GM19238 (cell line): ENCODE data around the gene CAT.

ENCODE experiments used
- DNase-seq: peaks from one replicate; pipeline ENCODE4 v3.0.0; 2011; ENCODE audit warnings: low spot score; ENCODE audit not compliant: insufficient read length

CAT gene

DNA sequence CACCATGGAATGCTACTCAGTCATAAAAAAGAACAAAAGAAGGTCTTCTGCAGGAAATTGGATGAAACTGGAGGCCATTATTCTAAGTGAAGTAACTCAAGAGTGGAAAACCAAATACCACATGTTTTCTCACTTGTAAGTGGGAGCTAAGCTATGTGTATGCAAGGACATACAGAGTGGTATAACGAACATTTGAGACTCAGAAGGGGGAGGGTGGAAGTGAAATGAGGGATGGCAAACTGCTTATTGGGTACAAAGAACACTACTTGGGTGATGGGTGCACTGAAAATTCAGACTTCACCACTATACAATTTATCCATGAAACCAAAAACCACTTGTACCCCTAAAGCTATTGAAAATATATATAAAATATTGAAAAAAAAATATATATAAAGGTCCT, 13.4 kb upstream of the CAT start:
- DNase-seq: no peak

DNA sequence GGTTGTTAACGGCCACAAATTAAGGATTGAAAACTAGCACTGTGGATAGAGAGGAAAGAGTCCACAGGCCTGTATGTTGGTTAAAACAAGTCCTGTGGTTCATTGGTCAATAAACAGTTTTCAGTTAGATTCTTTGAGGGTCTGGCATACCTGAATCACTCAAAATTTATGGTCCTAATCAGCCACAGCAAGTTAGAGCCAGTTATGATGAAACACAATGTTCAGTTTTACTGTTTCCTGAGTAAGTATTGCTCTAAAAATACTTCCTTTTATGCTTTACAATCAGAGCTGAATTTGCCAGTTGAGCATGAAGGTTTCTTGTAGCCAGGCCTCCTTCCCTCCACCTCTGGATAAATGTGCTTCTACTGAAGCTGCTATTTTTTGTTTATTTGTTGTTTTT, 12.9 kb upstream of the CAT start:
- no peak for DNase-seq

DNA sequence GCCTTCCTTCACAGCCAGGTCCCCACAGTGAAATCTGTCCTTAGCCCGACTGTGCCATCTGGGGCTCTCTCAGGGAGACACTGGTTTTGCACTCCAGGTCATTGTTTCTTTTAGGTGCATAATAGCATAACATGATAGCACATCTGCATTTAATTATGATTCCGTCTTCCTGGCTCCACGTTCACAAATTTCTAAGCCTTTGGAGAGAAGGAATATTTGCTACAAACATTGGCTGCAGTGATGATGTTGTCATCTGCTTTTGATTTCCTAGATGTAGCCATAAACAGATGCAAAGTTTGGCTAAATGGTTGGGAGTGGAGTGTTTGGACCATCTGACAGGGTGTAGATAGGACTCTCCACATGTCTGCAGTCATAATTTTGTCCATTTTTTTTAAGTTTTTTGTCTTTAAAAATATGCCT, 12.0 kb upstream of the CAT start:
- DNase-seq: no peak

DNA sequence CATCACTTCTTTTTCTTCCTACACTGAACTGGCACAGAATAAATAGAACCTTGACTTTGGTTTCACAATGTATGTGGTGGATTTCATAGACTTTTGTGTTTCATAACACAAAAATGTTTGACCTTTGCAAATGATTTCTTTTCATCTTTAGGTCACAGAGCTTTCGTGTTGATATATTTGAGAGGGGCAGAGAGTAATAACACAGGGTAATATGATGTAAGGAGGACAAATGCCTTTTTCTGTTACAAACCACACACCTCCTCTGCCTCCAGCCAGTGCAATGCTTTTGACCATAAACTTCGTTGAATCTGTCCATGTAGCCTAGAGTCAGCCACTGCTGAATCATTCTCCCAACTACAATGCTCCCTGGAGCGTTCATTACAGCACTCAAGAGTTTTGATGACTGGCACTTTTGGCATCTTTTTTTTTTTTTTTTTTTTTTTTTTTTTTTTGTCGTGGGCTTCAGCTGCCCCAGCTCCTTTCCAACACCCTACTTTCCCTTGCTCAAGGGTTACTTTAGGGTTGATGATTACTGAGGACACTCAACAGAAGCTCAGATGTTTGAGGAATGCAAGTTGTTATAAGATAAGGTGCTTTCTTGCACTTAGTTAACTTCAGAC, 11.4 kb upstream of the CAT start:
- DNase-seq: no peak

DNA sequence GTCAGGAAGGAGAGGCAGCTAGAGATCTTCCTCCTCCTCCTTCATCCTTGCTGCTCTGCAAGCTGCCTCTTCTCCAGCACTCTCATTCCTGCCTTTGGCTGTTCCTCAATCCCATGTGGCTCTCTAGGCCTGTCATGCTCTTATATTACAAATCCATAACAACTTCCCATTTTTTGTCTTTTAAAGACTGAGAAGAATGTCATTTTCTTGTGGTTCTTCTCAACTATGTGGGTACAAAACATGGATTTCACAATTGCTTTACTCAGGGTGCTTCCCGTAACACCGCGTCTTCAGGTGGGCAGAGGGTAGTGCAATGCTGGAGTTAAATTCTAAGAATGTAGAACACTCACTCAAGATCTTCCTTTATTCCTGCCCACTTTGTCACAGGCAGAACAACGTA, 6.8 kb upstream of the CAT start:
- DNase-seq: no peak

DNA sequence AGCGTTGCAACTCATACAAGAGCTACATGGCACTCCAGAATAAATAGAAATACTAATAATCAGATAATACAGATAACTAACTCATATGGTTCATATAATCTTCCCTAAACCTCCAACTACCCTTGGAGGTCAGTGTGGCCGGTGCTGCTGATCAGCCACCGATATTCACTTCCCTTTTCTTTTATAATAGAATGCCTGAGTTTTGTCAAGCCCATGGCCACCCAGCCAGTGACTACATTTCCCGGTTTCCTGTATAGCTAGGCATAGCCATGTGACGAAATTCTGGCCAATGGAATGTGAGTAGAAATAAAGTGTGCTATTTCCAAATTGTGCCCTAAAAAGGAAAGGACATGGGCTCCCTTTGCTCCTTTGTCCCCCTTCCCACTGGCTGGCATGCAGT, 5.9 kb upstream of the CAT start:
- no peak for DNase-seq

DNA sequence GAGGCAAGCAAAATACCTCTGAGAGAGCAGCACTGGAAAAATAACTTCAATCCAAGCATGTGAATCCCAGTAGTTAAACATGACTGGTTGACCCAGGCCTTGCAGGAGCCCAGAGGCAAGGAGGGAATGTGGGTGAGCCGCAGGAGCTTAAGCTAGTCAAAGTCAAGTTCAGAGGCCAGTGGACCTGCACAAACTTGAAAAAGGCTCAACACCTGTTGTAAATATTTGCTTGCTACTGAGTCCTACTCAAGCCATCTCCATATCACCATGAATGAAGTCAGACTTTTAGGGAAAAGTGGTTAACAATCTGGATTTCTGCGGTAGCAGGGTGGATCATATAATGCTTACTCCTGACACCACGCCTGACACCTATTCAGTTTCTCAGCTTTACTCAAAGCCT, 4.8 kb upstream of the CAT start:
- DNase-seq: no peak

DNA sequence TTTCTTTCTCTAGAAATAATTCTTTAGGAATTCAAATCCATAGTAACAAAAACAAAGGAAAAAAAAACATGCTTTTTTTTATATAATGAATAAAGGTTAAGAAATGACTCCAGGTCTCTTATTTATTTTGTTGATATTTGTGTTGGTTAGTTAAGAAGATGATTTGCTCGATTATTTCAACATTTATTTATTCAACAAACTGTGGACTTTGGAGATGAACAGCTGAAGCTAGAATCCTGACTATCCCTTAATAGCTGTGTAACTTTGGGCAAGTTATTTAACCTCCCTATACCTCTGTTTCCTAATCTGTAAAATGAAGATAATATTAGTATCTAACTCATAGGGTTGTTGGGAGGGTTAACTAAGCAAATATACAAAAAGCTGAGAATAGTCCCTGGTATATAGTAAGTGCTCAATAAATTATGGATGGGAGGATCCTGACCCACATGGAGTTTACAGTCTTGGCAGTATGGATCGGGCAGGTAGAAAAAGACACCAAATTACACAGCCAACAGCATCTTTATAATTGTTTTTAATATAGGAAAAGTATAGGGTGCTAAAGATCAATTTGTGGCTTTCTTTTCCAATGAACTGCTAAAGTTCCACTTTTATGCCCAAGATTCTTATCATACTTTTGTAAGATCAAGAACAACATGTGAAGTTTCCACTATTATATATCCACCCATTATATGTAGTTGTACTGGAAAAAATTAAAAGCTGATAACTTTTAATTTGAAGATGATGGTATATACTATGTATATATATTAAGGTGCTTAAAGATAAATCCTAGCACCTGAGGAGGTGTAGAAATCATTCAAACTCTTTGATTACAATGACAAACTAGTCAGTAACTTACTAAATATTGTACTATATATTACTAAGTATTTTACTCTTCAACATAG, 1.3 kb upstream of the CAT start:
- no peak for DNase-seq

DNA sequence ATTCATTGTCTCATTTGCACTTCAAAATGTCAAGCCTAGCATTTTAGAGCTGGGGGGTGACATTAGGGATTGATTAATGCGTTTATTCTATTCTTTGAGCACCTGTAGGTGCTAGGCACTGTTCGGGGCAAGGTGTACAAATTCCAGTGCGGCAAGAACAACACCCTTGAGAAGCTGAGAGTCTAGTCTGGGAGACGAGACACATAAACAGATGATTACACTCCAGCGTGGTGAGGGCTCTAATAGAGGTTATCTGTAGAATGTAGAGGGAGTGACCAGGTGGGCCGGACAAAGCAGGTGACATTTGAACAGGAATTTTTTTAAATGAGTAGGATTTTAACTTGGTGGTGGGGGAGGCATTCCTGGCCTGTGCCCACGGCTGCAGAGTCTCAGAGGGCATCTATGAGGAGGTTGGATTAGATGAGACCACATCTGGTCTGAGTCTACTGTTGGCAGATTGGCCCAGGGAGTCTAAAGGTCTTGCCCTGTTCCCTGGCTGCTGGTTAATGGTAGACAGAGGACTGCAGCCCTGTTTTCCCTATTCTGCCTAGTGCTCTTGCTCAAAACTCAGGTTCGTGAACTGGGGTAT, 970 bp downstream of the CAT start:
- no peak for DNase-seq

DNA sequence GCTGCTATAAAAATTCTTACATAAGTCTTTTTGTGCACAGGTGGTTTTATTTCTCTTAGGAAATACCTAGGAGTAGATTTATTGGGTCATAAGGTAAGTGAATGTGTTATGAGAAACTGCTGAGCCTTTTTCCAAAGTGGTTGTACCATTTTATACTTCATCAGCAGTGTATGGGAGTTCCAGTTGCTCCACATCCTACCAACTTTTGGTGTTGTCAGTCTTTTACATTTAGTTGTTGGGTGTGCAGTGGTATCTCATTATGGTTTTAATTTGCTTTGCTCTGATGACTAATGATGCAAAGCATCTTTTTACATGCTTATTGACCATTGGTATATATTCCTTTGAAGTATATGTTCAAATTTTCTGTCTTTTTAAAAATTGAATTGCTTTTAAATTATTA, 3.1 kb downstream of the CAT start:
- DNase-seq: no peak

DNA sequence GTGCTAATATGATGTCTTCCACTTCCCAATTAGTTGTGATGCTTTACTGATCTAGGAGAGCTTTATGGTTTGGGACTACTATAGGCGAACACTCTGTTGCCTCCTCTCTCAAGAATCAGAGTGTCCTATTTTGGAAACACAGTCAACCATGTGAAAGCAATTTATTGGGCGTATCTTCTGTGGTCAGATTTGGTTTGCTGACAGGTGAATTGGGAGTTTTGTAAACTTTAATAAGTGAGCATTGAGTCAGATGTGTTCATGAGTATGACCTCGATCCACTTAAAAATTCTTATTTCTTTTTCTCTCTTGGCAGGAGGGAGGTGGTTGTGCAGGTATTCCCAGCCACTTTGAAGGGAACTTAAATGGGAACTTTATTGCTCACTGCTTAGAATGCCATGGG, 4.4 kb downstream of the CAT start:
- DNase-seq: no peak

DNA sequence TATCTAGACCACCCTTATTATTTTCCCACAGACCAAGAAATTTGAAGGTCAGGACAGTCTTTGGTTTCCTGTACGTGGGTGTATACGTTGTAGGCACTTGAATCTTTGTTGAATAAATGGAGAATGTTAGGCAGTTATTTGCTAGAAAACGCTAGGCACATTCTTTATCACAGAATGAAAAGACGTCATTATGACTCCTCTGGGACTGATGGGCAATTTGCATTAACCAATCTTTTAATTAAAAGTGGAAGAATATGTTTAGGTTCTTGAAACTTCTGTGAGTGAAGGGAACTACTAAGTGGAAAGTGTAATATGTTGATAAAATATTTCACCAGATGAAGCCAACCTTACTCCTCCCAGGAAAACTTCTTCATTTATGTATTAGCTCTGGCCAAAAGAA, 5.7 kb downstream of the CAT start:
- no peak for DNase-seq

DNA sequence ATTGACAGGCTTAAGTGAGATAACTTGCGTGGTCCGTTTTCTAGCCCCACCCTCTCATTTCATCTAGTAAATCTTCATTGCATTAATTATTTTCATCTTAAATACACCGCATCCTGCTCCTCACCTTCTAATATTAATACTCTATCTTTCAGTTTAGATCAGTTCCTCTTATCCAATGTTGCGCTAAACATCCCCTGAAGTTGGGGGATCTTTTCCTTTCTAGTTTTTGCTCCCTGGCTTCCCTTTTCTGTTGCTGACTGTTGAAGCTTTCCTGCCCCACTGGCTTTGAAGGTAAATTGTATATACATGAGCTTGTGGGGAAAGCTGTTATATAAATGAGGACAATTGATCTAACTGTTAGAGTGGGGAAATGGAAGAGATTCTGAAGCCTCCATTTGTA, 7.2 kb downstream of the CAT start:
- DNase-seq: no peak

DNA sequence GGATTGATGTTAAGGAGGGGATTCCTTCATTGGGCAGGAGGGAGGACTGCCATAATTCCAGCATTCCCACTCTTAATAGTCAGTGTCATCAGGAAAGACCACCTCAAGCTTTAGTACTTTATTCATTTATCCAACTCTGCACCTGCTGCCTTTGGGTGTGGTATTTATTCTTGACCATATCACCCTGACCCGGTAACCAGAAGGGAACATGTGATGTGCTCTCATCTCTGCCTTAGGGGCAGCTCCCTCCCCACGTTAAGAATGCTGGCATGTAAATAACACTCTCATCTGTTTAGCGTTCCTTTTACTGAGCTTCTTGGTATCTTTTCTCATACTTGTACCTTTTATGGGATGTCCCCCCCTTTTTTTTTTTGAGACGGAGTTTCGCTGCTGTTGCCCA, 7.7 kb downstream of the CAT start:
- DNase-seq: no peak

DNA sequence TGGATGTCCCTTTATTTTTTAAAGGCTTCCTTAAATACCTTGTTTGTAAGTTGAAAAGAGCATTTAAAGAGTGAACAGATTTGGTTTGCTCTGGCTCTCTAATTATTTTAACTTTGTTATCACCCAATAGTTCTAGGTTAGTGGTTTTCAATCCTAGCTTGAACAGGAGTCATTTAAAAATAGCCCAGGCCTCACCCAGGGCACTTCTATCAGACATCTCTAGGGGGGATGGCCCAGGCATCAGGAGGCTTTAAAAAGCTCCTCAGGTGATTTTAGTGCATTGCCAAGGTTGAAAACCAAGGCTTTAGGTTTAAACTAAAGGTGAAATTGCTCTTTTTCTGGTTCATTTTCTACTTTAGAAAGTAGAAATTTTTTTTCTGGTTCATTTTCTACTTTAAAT, 8.3 kb downstream of the CAT start:
- no peak for DNase-seq

DNA sequence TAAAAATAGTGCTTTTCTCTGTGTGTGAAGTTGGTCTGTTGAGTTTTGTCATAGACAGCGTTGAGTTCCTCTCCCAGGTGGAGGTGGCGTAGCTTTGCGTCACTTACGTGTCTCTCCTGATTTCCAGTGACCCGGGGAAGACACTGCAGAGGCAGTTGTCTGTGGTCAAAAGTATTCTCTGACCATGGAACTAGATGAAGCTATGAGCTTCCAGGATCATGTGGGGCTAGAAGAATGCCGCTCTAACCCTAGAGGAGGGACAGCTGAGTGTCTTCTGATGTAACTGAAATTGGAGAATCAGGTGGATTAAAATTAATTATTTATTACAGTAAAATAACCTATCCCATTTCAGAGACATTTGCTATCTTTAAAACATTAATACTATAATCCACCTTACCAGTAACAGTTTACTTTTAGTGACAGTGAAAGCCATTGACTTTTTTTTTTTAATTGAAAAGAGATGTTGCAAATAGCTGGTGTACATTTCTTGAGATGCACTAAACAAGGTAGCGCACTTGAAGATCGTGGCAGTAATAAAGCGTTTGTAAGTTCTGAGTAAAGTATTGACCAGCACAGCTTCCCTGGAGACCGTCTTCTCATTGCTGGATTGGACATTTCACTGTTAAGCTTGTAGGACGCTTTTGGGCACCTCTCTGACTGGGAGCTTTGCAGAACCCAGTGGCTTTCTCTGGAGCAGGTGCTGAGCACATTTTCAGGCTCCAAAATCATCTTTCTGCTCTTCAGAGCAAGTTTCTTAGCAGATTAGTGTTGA, 9.7 kb downstream of the CAT start:
- no peak for DNase-seq

DNA sequence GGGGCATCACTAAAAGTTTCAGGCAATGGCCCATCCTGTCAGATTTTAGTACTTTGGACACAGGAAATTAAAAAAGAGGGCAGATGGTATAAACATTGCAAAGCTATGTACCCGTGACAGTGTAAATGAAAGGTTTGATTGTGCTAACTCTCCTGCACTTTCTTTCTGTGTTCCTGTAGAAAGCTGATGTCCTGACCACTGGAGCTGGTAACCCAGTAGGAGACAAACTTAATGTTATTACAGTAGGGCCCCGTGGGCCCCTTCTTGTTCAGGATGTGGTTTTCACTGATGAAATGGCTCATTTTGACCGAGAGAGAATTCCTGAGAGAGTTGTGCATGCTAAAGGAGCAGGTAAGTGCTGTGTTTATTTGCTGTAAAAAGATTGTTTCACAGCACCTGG, 10.3 kb downstream of the CAT start:
- no peak for DNase-seq

DNA sequence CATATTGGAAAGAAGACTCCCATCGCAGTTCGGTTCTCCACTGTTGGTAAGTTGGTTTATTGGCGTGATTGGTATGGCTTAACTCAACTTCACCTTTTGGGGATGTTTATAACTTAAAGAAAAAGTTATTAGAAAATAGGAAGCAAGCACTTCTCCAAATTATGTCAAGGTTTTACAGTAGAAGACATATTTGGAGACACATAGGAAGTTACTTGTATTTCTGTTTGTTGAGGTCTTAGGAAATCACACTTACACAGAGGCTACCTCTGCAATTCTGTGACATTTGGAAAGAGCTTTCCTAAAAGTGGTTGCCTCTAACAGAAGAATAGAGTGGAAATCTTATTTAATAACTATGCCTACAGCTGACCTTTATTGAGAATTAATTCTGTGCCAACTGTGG, 12.3 kb downstream of the CAT start:
- DNase-seq: no peak

DNA sequence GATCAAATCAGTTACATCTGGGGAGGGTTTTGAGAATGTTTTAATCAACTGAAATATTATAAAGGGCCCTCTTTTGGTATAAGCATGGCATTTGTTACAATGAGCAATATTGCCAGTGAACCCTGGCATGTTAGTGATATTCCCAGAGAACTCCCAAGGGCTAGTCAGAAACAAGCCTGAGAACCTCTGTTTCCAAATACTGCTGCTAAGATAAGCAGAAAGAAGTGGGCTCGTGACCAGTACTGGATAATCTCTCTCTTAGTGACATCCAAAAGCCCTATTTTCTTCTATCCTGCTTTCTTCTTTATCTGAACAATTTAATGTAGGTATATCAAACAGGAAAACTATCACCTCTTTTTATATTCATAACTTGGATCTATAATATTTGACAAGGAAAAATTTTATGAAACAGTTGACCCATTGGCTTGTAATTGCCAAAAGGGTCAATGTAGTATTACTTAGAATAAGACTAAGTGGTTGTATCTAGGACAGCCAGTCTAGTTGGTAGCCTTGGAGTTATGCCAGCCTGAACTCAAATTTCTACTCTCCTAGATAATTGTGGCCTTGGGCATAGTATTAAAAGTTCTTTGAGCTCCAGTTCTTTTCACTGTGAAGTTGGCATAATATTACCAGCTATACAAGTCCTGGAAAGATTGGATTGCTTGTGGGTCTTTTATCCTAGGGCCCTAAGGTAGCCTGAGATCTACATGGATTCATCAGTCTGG, 15.7 kb downstream of the CAT start:
- no peak for DNase-seq

DNA sequence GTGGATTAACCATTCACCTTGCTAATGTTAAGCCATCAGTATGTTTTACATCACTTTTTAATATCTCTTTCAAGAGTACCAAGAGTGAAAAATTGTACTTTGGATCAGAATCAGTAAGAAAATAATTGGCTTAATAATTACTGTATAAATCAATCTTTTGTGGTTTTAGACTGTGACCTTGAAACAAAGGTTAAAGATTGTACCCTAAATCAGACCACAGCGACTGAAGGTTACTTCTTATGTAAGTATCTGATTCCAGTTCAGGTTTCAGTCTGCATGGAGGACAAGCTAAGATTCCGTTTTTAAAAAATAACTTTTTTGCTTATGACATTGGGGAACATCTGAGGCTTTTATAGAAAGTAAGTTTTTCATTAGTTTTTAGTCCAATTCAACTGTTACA, 18.9 kb downstream of the CAT start:
- DNase-seq: no peak

DNA sequence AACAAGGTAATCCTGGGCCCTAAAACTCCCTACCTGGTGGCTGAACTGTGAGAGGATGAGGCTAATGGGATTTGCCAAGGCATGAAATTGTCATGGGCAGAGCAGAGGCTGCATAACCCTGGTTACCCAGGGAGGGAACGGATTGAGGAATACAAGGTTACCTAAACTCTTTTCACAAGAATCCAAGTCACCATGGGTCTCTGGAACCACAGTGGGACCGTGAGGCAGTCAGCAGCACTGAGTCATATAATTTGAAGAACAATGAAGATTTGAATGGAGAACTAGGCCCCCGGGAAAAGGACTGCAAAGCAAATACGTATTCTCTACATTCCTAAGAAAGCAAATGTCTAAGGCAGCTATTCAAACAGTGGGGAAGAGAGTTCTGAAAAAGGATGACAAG, 19.8 kb downstream of the CAT start:
- DNase-seq: no peak
